ENCODE data around the gene HCK.

The HCK gene

GRCh38 chr20:32052090-32052777, at the start of gene HCK:
TSS of gene HCK (plus strand) at chr20:32052242.
- no peak for DNase-seq (ENCODE audit: low read depth in 1 of 2, low spot score in 1 of 2)

GRCh38 chr20:32003325-32003724, 48.7 kb upstream of the HCK start:
- DNase-seq (ENCODE audit: low read depth in 1 of 2, low spot score in 1 of 2) = no peak

GRCh38 chr20:32004963-32005362, 47.1 kb upstream of the HCK start:
- no peak for DNase-seq (ENCODE audit: low read depth in 1 of 2, low spot score in 1 of 2)

- no peak for DNase-seq (ENCODE audit: low read depth in 1 of 2, low spot score in 1 of 2)
Observed at GRCh38 chr20:32006053-32006452, 46.0 kb upstream of the HCK start.

- DNase-seq (ENCODE audit: low read depth in 1 of 2, low spot score in 1 of 2) = no peak
Observed at GRCh38 chr20:32006841-32007786, 44.9 kb upstream of the HCK start.

- no peak for DNase-seq (ENCODE audit: low read depth in 1 of 2, low spot score in 1 of 2)
Observed at GRCh38 chr20:32007787-32008616, 44.0 kb upstream of the HCK start.

- no peak for DNase-seq (ENCODE audit: low read depth in 1 of 2, low spot score in 1 of 2)
Observed at GRCh38 chr20:32009564-32009963, 42.5 kb upstream of the HCK start.

GRCh38 chr20:32010101-32010500, 41.9 kb upstream of the HCK start, which contains the start of gene CCM2L:
TSS of gene CCM2L (plus strand) at chr20:32010438. CDS start at chr20:32010455, 17 bp downstream.
- DNase-seq (ENCODE audit: low read depth in 1 of 2, low spot score in 1 of 2) = no peak

- no peak for DNase-seq (ENCODE audit: low read depth in 1 of 2, low spot score in 1 of 2)
Observed at GRCh38 chr20:32010666-32011065, 41.4 kb upstream of the HCK start.

GRCh38 chr20:32012159-32012688, 39.8 kb upstream of the HCK start:
- no peak for DNase-seq (ENCODE audit: low read depth in 1 of 2, low spot score in 1 of 2)

- no peak for DNase-seq (ENCODE audit: low read depth in 1 of 2, low spot score in 1 of 2)
Observed at GRCh38 chr20:32013326-32013725, 38.7 kb upstream of the HCK start.

GRCh38 chr20:32017711-32018251, 34.3 kb upstream of the HCK start:
- DNase-seq (ENCODE audit: low read depth in 1 of 2, low spot score in 1 of 2) = no peak

- DNase-seq (ENCODE audit: low read depth in 1 of 2, low spot score in 1 of 2) = peak in 1 of 2 donors; percentile 8
Observed at GRCh38 chr20:32018269-32019155, 33.5 kb upstream of the HCK start.

- DNase-seq (ENCODE audit: low read depth in 1 of 2, low spot score in 1 of 2) = no peak
Observed at GRCh38 chr20:32019156-32019510, 32.9 kb upstream of the HCK start.

GRCh38 chr20:32019563-32020463, 32.2 kb upstream of the HCK start:
- no peak for DNase-seq (ENCODE audit: low read depth in 1 of 2, low spot score in 1 of 2)

GRCh38 chr20:32021091-32021490, 31.0 kb upstream of the HCK start:
- DNase-seq (ENCODE audit: low read depth in 1 of 2, low spot score in 1 of 2) = no peak

- DNase-seq (ENCODE audit: low read depth in 1 of 2, low spot score in 1 of 2) = no peak
Observed at GRCh38 chr20:32024683-32025295, 27.3 kb upstream of the HCK start.

GRCh38 chr20:32027643-32028042, 24.4 kb upstream of the HCK start:
- no peak for DNase-seq (ENCODE audit: low read depth in 1 of 2, low spot score in 1 of 2)

Measured in activated CD4-positive, alpha-beta T cell treated with anti-CD3 and anti-CD28 coated beads, Interleukin-2, amount 50 U/mL, for 24 hours (primary cell).